Skeletal muscle cell (primary cell): Measurements from ENCODE around the gene MCUR1.
"Not testable (repeated sequence)": the region's sequence is repeated elsewhere in the genome, so short reads cannot be mapped to it uniquely, and the experiment has no call there.

ENCODE experiments used
- DNase-seq: peaks from one replicate; pipeline ENCODE4 v3.0.0-alpha.2; 2010; ENCODE audit warnings: low read depth
- H3K4me3 ChIP-seq: 2 replicates; pipeline ENCODE4 v1.5.1; 2011; ENCODE audit warnings: low read depth, mild to moderate bottlenecking, control low read depth, low read length, moderate library complexity

The MCUR1 gene

GRCh38 chr6:13814176-13814937 lies at the start of gene MCUR1:
MCUR1 (minus strand) TSS chr6:13814557; CDS start chr6:13814429, 128 bp downstream.
- peak; percentile 50 for DNase-seq
- peak within 1 kb of the TSS; percentile 84 for H3K4me3 ChIP-seq

- no peak overlapping the region for H3K4me3 ChIP-seq
- DNase-seq = no peak
Measured at GRCh38 chr6:13863699-13864155, 49.4 kb upstream of the MCUR1 start.

DNA sequence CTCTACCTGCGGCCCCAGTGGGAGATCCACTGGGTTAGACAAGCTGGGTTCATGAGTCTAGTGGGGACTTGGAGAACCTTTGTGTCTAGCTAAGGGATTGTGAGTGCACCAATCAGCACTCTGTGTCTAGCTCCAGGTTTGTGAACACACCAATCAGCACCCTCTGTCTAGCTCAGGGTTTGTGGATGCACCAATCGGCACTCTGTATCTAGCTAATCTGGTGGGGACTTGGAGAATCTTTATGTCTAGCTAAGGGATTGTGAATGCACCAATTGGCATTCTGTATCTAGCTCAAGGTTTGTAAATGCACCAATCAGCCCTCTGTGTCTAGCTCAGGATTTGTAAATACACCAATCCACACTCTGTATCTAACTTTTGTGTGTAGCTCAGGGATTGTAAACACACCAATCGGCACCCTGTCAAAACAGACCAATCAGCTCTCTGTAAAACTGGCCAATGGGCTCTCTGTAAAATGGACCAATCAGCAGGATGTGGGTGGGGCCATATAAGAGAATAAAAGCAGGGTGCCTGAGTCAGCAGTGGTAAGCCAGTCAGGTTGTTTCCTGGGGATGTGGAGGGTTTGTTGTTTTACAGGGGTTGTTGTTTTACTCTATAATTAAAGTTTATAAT lies 46.3 kb upstream of the MCUR1 start:
- DNase-seq = not testable (repeated sequence)
- peak overlapping the region; percentile 44 for H3K4me3 ChIP-seq

- H3K4me3 ChIP-seq = peak overlapping the region; percentile 44
- DNase-seq = no peak
Measured at GRCh38 chr6:13859871-13860555, 45.7 kb upstream of the MCUR1 start.

- H3K4me3 ChIP-seq = no peak overlapping the region
- no peak for DNase-seq
Measured at GRCh38 chr6:13854716-13855250, 40.4 kb upstream of the MCUR1 start.

DNA sequence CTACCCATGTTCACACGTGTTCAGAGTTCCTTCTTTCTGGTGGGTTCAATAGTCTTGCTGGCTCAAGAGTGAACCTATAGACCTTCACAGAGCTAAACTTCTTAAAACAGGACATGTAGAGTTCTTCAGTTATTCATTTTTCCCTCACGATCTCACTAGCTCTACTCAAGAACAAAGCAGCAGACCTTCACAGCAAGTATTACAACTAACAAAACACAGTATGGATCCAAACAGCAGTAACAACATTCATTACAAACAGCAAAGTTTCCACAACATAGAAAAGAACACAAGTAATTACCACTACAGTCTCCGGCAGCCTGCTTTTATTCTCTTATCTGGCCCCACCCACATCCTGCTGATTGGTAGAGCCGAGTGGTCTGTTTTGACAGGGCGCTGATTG lies 39.5 kb upstream of the MCUR1 start:
- H3K4me3 ChIP-seq = no peak overlapping the region
- DNase-seq = no peak

GRCh38 chr6:13851803-13852202 lies 37.4 kb upstream of the MCUR1 start:
- no peak overlapping the region for H3K4me3 ChIP-seq
- DNase-seq = no peak

- DNase-seq = no peak
Measured at GRCh38 chr6:13851330-13851729, 37.0 kb upstream of the MCUR1 start.

DNA sequence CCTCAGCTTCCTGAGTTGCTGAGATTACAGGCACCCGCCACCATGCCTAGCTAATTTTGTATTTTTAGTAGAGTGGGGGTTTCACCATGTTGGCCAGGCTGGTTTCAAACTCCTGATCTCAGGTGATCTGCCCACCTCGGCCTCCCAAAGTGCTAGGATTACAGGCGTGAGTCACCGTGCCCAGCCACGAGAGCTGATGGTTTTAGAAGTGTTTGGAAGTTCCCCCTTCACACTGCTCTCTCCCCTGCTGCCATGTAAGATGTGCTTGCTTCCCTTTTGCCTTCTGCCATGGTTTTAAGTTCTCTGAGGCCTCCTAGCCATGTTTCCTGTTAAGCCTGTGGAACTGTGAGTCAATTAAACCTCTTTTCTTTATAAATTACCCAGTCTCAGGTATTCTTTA lies 36.3 kb upstream of the MCUR1 start:
- H3K4me3 ChIP-seq, DNase-seq: not testable (repeated sequence)

More at GRCh38 chr6:13851330-13851729, 37.0 kb upstream of the MCUR1 start:
- no peak overlapping the region for H3K4me3 ChIP-seq

- H3K4me3 ChIP-seq = no peak overlapping the region
- DNase-seq = no peak
Measured at GRCh38 chr6:13848522-13849150, 34.3 kb upstream of the MCUR1 start.

DNA sequence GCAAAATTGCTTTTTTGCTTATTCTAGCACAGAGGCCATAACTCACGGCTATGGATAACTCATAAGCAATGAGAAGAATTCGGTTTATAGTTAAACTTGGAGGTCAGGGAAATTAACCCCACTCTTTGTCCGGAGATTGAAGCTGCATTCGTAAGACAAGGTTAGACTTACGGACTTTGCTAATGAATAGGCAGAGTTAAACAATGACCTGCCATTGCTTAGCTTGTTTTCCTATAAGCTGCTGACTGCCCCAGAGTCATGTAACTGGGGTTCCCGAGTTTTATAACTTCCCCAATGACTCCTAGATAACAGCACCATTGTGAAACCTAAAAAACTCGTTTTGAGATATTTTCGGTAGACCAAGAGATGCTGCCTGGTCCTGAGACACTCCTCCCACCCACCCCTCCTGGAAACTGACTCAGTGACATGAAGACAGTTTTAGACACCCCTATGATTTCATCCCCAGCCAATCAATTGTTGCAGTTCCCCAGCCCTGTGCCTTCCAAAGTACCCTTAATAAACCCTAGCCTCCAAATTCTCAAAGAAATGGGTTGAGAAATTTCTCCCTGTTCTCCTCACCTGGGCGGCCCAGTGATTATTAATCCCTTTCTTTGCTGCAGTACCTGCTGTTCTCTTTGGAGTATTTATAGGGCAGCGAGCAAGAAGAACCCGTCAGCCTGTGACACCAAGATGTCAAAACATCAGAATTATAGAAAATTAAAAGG lies 33.1 kb upstream of the MCUR1 start:
- no peak for DNase-seq
- no peak overlapping the region for H3K4me3 ChIP-seq

- H3K4me3 ChIP-seq = no peak overlapping the region
- no peak for DNase-seq
Measured at GRCh38 chr6:13846841-13847240, 32.5 kb upstream of the MCUR1 start.

- DNase-seq = no peak
- H3K4me3 ChIP-seq = no peak overlapping the region
Measured at GRCh38 chr6:13841936-13842335, 27.6 kb upstream of the MCUR1 start.

DNA sequence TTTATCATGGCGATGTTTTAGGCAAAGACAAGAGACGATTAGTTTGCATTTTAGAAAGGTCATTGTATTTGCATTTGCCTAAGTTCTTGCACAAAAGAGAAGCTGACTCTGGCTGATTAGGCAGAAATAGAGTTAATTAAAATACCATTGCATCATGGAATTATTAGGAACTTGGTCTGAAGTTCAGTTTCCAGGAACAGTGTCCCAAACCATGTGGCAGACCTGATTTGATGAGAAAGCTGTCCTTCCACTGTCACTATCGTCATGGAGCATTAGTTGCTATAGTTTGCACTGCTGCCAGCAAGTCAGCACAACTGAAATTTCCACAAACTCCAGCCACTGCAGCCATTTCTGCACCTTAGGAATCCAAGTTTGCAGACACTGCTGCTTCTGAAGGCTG lies 24.3 kb upstream of the MCUR1 start:
- no peak for DNase-seq
- H3K4me3 ChIP-seq = no peak overlapping the region

DNA sequence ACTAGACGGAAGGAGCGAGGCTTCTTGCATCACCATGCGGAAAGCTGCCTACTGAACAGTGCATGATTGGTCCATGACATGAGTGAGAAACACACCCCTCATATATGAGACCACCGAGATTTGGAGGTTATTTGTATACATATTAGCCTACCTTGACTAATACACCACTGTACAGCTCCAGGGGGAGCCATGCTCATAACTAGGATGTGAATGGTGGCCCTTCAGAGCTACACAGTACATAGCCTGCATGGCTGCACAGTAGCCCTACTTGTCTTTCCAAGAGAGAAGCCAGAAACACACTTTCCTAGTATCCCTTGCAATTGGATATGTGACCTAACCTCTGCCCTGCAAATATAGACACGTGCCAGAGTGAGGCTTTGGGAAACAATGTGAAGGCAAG lies 21.8 kb upstream of the MCUR1 start:
- no peak overlapping the region for H3K4me3 ChIP-seq
- DNase-seq = no peak

DNA sequence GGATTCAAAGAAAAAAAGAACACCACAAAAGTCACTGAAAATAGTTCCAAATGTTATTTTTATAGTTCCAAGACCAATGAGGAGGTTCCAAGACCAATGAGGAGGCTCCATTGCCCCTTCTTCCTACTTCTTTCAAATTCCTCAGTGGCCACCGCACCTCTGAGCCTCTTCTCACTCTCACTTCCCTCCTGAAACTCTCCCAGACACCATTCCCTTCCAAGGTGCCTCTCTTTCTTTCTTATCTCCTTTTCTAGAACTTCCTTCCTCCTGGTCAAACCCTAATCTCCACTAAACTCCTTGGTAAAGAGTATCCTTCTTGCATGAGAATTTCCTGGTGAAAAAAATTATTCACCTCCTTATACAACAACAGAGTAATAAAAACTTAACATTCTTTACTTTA lies 20.4 kb upstream of the MCUR1 start:
- no peak for DNase-seq
- H3K4me3 ChIP-seq = no peak overlapping the region

DNA sequence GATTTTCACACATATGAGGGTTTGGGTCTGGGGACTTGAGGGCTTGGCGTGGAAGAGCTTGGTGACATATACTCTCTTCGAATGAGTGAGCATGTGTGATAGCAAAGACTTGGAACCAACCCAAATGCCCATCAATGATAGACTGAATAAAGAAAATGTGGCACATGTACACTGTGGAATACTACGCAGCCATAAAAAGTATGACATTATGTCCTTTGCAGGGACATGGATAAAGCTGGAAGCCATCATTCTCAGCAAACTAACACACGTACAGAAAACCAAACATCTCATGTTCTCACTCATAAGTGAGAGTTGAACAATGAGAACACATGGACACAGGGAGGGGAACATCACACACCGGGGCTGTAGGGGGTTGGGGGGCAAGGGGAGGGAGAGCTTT lies 19.7 kb upstream of the MCUR1 start:
- not testable (repeated sequence) for H3K4me3 ChIP-seq, DNase-seq

DNA sequence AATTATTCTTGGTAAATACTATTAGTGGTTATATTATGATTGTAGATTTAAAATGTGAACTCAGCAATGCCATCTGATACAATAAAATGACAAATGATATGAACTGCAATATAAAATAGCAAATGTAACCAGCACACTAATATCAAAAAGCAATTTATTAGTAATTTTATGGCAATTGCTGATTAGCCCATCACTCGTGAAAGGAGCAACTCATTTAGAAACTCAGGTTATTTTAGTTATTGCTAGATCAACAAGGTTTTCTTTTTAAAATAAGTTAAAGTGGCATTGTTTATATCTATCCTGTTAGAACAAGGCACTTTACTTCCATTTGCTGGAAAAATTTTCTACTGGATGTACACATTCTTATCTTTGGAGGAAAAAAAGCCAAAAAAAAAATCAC lies 18.4 kb upstream of the MCUR1 start:
- no peak for DNase-seq
- no peak overlapping the region for H3K4me3 ChIP-seq

DNA sequence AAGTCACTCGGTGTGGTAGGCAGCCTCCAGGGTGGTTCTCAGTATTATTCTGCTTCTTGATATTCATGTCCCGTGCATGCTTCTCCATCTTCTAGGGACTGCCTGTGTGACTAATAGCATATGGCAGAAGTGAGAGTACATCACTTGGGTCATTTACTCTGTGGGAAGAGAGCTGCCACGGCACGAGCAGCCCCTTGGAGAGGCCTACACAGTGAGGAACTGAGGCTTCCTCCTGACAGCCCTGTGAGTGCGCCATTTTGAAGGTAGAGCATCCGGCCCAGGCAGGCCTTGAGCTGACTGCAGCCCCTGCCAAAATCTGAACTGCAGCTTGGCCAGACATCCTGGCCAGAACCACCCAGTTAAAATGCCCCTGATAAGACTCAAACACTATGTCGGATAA lies 17.3 kb upstream of the MCUR1 start:
- H3K4me3 ChIP-seq = no peak overlapping the region
- no peak for DNase-seq
